Liver (tissue), 3 donors: ENCODE data around the gene CRNN.

Experiments used
- EGR1 ChIP-seq, 2 donors: IDR thresholded peaks; 2 replicates each; pipeline ENCODE4 v1.6.1; 2016 to 2018; ENCODE audit warnings: antibody characterized with exemption in 2 of 2, low read depth in 2 of 2
- GABPA ChIP-seq, 2 donors: IDR thresholded peaks in 1 of 2; conservative IDR thresholded peaks in 1 of 2; 2 replicates each; pipeline ENCODE4 v1.6.1; 2016; ENCODE audit warnings: antibody characterized with exemption in 2 of 2, mild to moderate bottlenecking in 1 of 2, moderate library complexity in 1 of 2
- HNF4A ChIP-seq, 2 donors: conservative IDR thresholded peaks; 2 replicates each; pipeline ENCODE4 v1.6.1; 2016; ENCODE audit warnings: antibody characterized with exemption in 2 of 2, mild to moderate bottlenecking in 2 of 2
- MAX ChIP-seq: IDR thresholded peaks from 2 replicates; pipeline ENCODE4 v1.6.1; 2016; ENCODE audit warnings: antibody characterized with exemption
- SP1 ChIP-seq: IDR thresholded peaks from 2 replicates; pipeline ENCODE4 v1.6.1; 2018; ENCODE audit warnings: antibody characterized with exemption, mild to moderate bottlenecking
- TAF1 ChIP-seq: conservative IDR thresholded peaks from 2 replicates; pipeline ENCODE4 v1.6.1; 2016; ENCODE audit warnings: antibody characterized with exemption, mild to moderate bottlenecking
- YY1 ChIP-seq: IDR thresholded peaks from 2 replicates; pipeline ENCODE4 v1.6.1; 2016; ENCODE audit warnings: antibody characterized with exemption, mild to moderate bottlenecking
- TF ChIP-seq, protein P1 (sequence below): fragments of 150-350 bp; IDR thresholded peaks from 2 replicates; pipeline ENCODE4 v1.5.1; 2017; ENCODE audit warnings: improper control_type of control experiment, low read depth, low read length; ENCODE audit not compliant: missing input control
- donor health status: healthy.
- donor health status: healthy.

- TF ChIP-seq HNF4A (conservative IDR thresholded peaks at IDR 0.05) (no peak), MAX (no peak), SP1 (no peak), YY1 (no peak), GABPA (IDR thresholded peaks at IDR 0.05 in 1 of 2, conservative IDR thresholded peaks at IDR 0.05 in 1 of 2) (no peak), EGR1 (IDR thresholded peaks at IDR 0.05; ENCODE audit: low read depth in 2 of 2) (no peak), TAF1 (no peak)
- TF ChIP-seq, protein P1, sequence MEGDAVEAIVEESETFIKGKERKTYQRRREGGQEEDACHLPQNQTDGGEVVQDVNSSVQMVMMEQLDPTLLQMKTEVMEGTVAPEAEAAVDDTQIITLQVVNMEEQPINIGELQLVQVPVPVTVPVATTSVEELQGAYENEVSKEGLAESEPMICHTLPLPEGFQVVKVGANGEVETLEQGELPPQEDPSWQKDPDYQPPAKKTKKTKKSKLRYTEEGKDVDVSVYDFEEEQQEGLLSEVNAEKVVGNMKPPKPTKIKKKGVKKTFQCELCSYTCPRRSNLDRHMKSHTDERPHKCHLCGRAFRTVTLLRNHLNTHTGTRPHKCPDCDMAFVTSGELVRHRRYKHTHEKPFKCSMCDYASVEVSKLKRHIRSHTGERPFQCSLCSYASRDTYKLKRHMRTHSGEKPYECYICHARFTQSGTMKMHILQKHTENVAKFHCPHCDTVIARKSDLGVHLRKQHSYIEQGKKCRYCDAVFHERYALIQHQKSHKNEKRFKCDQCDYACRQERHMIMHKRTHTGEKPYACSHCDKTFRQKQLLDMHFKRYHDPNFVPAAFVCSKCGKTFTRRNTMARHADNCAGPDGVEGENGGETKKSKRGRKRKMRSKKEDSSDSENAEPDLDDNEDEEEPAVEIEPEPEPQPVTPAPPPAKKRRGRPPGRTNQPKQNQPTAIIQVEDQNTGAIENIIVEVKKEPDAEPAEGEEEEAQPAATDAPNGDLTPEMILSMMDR: no peak
These were observed 33.4 kb upstream of the CRNN start for GRCh38 chr1:152447484-152447883.
